Measurements from ENCODE around the gene ACP2.

- no peak for TF ChIP-seq RCOR1 (IDR thresholded peaks at IDR 0.05; ENCODE audit: low read depth, low read length)
- TF ChIP-seq, protein P1, sequence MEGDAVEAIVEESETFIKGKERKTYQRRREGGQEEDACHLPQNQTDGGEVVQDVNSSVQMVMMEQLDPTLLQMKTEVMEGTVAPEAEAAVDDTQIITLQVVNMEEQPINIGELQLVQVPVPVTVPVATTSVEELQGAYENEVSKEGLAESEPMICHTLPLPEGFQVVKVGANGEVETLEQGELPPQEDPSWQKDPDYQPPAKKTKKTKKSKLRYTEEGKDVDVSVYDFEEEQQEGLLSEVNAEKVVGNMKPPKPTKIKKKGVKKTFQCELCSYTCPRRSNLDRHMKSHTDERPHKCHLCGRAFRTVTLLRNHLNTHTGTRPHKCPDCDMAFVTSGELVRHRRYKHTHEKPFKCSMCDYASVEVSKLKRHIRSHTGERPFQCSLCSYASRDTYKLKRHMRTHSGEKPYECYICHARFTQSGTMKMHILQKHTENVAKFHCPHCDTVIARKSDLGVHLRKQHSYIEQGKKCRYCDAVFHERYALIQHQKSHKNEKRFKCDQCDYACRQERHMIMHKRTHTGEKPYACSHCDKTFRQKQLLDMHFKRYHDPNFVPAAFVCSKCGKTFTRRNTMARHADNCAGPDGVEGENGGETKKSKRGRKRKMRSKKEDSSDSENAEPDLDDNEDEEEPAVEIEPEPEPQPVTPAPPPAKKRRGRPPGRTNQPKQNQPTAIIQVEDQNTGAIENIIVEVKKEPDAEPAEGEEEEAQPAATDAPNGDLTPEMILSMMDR (IDR thresholded peaks at IDR 0.05) = no peak
- no peak for TF ChIP-seq RAD21 (conservative IDR thresholded peaks at IDR 0.05 in 1 of 2, IDR thresholded peaks at IDR 0.05 in 1 of 2)
- TF ChIP-seq NR3C1 (IDR thresholded peaks at IDR 0.05) = no peak
Measured at GRCh38 chr11:47271328-47271727, 22.7 kb upstream of the ACP2 start.

Data from A549 (cell line).